Activated CD4-positive, alpha-beta T cell treated with anti-CD3 and anti-CD28 coated beads, Interleukin-2, amount 50 U/mL, for 16 hours (primary cell): ENCODE results near the gene GPRC6A.
"Not testable (repeated sequence)": the region's sequence is repeated elsewhere in the genome, so short reads cannot be mapped to it uniquely, and the experiment has no call there.

Source experiments
- DNase-seq: peaks from one replicate; pipeline ENCODE4 v3.0.0-alpha.2; 2020

GPRC6A gene, protein sequence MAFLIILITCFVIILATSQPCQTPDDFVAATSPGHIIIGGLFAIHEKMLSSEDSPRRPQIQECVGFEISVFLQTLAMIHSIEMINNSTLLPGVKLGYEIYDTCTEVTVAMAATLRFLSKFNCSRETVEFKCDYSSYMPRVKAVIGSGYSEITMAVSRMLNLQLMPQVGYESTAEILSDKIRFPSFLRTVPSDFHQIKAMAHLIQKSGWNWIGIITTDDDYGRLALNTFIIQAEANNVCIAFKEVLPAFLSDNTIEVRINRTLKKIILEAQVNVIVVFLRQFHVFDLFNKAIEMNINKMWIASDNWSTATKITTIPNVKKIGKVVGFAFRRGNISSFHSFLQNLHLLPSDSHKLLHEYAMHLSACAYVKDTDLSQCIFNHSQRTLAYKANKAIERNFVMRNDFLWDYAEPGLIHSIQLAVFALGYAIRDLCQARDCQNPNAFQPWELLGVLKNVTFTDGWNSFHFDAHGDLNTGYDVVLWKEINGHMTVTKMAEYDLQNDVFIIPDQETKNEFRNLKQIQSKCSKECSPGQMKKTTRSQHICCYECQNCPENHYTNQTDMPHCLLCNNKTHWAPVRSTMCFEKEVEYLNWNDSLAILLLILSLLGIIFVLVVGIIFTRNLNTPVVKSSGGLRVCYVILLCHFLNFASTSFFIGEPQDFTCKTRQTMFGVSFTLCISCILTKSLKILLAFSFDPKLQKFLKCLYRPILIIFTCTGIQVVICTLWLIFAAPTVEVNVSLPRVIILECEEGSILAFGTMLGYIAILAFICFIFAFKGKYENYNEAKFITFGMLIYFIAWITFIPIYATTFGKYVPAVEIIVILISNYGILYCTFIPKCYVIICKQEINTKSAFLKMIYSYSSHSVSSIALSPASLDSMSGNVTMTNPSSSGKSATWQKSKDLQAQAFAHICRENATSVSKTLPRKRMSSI

DNA sequence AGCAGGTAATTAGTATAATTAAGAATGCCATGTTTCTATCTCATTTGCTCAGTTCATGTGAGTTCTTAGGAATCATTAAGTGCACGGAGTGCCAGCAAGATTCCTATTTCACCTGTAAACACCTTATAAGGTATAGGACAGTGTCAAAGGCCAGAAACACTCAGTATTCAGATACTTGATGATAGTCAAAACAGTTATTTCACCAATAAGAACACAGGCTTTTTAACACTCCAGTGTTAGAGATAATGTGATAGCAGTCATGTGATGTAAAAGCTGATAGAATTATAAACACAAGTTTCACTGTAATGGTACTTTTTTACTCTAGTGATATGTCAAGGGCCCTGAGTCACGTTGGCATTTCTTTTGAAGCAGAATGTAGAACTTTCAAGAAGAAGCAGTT lies at the start of gene GPRC6A:
Gene GPRC6A, minus strand, starts transcription at position 101 of the 400 bp plus-strand sequence. Its CDS starts 70 bp downstream, at position 31.
- no peak for DNase-seq

DNA sequence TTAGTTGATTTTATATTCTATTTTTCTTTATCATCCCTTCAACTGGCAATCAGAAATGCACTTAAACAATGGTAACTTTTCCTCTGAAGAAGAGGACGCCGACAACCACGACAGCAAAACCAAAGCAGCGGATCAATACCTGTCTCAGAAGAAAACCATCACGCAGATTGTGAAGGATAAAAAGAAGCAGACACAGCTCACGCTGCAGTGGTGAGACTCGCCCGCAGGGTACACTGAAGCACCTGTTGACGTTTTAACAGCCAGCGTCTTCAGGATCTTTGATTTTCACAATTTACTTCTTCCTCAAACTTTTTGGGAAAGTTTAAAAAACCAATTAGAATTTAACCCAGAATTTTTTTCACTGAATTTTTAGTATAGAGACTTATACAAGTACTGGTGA lies 48.9 kb upstream of the GPRC6A start:
- no peak for DNase-seq

DNA sequence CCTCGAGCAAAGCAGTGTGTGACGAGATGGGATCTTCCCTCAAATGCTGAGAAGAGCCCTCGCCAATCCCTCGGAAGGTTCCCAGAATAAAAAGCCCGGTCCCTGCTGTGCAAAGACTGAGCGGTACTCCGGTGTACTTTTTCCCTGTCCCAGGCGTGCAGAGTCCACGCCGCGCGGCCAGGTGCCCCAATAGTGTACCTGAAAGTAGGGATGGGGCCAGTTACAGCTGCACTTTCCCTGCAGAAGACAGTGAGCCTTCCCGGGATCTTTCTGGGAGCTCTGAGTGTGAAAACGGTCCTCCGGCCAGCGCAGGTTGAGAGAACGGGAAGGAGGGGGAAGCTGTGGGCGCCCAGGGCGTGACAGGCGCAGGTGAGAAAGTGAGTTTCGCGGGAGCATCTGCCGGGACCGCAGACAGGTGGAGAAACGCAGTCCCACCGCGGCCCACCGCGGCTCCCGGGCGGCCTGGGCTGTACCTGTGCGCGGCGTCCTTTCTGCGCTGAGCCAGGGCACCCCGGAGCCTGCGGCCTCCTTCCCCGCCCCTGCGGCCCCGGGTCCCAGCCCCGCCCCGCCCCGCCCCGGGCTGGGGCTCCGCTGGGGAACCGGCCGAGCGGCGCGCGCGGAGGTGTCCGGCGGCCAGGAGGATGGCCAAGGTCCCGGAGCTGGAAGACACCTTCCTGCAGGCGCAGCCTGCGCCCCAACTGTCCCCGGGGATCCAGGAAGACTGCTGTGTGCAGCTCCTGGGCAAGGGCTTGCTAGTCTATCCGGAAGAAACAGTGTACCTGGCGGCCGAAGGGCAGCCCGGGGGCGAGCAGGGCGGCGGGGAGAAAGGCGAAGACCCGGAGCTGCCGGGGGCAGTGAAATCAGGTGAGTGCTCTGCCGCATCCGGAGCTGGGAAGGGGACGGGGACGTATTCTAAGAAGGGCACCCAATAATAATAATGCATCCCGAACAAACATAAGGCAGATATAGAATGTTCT lies 48.0 kb upstream of the GPRC6A start, which contains the start of gene RFX6:
Gene RFX6, plus strand, starts transcription at position 608 of the 977 bp plus-strand sequence. Its CDS starts 34 bp downstream, at position 642.
- DNase-seq: no peak

DNA sequence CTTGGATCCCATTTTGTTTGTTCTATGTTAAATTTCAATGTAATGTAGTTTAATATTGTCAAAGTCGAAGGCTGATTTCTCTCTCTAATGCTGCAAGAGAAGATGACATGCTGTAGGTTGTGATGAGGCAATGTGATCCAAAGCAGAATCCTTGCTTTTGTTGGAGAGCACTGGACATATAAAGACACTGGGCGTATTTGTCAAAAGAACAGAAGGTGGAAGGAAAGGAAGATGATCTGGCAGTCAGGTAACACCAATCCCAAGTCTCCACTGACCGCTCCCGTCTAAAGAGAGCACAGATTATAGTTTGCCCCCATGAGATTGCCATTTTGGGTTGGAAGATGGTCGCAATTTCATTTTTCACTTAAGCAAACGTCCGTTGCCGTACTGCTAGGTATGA lies 47.2 kb upstream of the GPRC6A start:
- no peak for DNase-seq

DNA sequence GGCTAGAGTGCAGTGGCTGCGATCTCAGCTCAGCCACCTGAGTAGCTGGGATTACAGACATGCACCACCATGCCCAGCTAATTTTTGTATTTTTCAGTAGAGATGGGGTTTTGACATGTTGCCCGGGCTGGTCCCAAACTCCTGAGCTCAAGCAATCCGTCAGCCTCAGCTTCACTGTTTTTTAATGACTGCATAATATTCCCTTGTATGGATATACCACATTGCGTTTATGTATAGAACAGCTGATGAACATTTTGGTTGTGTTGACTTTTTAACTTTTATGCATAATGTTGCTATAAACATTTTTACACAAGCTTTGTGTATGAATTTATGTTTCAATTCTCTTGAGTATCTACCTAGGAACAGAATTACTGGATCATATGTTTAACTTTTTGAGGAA lies 43.9 kb upstream of the GPRC6A start:
- no peak for DNase-seq

DNA sequence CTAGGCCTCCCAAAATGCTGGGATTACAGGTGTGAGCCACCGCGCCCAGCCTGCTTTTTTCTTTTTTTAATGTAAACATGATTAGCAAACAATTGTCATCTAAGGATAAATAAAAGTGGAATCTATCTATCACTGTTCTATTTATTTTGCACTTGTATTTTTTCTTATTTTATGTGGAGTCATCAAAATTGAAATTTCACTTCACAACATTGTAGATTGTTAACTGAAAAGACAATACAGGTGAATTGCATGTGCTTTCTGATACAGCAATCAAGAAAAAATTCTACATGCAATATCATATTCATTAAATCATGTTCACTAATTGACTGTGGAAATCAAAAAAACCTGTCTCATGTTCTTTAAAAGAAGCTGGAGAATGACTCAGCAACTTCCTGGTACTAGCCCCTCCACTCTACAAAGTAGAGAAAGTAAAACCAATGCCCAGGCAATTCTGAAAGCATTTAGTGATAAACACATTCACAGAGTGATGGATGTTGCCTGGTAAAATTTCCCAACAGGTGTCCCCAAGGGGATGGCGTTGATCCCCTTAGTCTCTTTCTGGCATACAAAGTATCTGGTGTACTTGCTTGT lies 37.5 kb upstream of the GPRC6A start:
- DNase-seq: peak; percentile 32

DNA sequence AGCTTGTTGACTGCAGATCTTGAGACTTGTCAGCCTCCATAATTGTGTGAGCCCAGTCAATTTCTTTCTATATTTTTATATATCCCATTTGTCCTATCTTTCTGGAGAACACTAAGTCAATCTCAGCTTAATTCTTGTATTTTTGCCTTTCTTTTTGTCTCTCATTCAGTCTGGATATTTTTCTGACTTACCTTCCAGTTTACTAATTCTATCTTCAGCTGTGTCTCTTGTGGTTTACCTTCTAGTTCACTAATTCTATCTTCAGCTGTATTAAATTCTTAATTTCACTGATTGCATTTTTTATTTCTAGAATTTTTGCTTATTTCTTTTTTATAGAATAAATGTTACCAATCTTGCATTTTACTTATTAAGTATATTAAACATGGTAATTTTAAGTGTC lies 30.4 kb upstream of the GPRC6A start:
- DNase-seq: no peak

DNA sequence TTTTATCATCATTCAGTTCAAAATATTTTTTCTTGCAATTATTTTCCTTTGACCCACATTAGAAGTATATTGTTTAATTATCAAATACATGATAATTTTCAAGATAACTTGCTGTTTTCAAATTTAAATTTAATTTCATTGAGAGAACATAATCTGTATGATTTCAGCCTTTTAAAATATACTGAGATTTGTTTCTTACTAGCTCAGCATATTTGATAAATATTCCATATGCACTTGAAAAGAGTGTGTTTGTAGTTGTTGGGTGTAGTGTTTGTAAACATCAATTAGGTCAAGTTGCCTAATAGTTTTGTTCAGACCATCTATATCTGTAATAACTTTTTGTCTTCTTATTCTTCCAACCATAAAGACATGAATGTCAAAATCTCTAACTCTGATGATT lies 29.2 kb upstream of the GPRC6A start:
- DNase-seq: no peak

DNA sequence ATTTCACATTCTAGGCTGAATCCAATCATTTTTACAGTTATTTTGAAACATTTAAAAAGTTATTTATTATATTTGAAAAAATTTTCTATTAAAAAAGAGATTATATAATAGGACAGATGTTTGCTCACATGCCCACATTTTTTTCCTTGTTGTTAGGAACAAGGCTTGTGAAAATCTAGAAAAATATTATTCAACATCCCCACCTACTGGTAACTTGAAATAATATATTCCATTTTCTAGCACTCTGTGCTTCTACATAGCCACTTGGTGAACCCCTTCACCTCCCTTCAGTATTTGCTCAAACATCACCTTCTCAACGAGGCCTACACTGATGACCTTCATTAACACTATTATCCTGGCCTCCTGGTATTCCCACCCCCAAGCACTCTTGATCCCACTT lies 18.3 kb upstream of the GPRC6A start:
- peak; percentile 21 for DNase-seq

DNA sequence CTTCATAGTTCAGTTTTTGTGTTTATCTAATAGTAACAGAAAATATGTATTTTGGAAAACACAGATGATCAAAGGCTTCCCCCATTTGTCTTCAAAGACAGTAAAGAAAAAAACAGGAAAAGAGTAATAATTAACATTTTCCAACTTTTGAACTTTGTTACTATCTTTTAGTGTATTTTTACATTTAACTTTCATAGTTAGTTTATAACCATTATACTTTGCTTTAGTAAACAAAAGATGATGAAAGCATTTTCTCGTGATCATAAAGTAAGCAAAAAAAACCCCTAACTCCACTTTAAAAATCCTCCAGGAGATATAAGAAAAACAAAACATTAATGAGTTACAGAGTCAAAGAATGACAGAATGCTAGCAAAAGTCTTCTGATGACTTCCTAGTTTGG lies 13.6 kb upstream of the GPRC6A start:
- no peak for DNase-seq

DNA sequence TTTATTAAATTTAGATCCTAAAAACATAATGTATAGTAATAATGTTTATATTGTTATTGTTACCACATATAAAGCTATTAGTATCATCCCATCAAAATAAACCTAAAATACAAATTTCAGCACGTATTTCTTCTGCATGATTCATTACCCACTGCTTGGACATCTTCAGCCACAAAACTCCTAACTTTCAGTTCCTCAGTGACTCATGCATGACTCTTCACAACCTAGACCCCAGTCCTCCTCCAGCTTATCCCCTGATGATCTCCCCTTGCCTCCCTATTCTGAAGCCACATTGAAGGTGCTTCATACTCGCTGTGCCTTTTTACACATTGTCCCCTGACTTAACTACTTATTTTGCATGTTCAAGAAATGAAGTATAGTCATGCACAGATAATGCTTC lies 11.2 kb upstream of the GPRC6A start:
- DNase-seq: no peak

DNA sequence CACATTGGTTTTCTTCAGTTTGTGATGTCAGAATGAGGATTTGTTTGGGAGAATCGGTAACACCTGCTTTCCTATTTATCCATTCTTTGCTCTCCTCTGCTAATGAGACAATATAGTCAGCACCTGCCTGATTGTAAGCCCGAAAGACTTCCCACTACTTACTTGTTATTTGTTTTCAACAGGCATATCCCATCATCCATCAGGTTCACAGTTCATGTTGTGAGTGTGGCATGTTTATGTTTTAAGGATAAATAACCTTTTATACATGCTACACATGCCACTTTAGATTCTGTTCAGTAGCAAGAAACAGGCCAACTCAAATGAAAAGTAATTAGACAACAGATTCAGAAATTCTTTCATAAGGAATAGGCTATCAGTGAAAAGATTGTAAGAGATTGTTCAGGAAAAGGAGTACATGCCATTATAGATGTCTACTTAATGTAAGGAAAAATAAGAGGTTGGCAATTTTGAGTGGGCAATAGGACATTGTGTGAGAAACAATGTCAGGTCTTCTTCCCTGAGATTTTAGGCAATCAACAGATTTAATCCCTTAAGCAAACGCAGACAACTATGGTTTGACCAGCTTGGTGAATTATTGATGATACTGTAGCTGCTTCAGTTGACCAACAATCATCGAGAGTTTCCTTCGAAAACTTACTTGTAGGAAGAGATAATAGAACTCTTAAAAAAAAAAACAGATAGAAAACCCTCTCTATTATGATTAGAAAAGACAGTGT lies 7.9 kb upstream of the GPRC6A start:
- DNase-seq: no peak

DNA sequence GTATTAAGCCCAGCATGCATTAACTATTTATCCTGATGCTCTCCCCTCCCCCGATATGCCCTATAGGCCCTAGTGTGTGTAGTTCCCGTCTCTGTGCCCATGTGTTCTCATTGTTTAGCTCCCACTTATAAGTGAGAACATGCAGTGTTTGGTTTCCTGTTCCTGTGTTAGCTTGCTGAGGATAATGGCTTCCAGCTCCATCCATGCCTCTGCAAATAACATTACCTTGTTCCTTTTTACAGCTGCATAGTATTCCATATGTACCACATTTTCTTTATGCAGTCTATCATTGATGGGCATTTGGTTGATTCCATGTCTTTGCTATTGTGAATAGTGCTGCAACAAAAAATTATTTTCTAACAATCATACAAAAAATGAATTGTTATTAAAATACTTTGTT lies 5.6 kb upstream of the GPRC6A start:
- not testable (repeated sequence) for DNase-seq

DNA sequence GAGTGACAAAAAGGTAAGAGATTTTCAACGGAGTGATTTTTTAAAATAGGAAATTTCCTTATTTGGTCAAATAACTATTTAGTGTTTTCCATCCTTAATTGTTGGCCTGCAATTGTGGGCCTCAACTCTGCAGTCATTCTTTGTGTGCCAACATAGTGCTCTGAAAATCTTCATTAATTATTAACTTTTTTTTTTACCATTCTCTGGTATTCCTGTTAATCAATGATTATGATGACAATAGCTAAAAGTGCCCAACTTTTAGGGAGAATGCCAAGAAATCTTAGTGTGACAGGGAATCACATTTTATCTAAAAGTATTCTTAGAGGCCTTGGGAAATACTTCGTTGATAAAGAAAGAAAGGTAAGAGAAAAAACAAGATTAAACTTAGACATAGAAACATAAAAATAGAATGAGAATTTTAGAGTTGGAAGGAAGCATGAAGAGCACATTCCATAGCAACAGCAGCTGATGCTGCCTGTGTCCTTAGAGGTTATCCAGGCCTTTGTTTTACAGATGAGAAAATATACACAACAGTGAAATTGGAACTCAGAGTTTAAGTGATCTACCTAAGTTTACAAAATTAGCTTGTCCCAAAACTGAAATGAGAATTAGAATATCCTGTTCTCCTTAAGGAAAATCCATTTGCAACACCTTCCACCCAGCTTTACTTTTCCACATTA lies 1.2 kb downstream of the GPRC6A start:
- DNase-seq: no peak

DNA sequence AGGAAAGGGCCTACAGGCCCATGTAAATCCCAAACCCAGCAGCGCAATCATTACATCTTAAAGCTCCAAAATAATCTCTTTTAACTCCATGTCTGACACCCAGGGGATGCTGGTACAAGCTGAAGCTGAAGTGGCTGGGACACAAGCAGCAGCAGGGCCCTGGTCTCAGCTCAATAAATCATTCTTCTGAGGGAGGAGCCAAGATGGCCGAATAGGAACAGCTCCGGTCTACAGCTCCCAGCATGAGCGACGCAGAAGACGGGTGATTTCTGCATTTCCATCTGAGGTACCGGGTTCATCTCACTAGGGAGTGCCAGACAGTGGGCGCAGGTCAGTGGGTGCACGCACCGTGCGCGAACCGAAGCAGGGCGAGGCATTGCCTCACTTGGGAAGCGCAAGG lies 12.5 kb downstream of the GPRC6A start:
- DNase-seq: not testable (repeated sequence)

DNA sequence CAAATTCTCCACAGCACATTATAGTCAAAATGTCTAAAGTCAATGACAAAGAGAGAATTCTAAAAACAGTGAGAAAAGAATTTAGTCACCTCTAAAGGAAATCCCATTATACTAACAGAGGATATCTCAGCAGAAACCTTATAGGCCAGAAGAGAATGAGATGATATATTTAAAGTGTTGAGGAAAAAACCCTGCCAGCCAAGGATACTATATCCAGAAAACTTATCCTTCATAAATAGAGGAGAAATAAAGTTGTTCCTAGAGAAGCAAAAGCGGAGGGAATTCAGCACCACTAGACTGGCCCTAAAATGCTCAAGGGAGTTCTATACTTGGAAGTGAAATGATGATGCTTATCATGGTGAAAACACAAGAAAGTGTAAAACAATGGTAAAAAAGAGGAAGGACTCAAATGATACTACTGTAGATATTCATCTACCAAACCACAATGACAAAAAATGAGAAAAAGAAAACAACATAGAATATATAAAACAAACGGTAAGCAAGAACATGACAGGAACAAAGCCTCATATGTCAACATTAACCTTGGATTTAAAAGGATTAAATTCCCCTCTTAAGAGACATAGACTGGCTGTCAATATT lies 16.7 kb downstream of the GPRC6A start:
- no peak for DNase-seq

DNA sequence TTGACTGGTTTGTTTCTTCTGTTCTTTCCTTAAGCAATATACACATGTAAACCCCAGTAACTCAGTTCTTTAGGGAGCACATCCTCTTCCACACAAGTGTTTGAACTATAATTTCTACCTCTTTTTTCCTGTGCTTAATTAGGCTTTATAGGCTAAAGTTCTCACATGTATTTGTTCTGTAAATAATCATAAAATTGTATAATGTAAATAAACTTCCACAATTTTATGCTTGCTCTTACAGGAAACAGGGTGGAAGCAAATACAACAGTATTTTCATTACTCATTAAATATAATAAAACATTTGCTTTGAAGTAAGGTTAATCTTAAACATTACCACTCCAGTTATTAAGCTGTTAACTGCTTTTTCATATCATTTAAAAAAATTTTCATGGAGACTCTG lies 26.9 kb downstream of the GPRC6A start:
- no peak for DNase-seq

DNA sequence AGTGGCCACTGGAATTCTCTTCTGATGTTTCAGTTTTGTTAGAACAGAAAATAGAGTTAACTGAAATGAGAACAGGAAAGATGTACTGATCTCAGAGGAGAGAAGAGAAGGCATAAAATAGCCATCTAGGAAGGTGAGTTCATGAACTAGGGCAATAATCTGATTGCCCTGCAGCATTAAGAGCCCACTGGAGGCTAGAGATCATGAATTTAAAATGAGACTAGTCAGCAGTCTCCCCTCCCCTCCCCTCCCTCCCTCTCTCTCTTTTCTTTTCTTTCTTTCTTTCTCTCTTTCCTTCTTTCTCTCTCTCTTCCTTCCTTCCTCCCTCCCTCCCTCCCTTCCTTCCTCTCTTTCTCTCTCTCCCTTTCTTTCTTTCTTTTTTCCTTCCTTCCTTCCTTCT lies 28.9 kb downstream of the GPRC6A start:
- no peak for DNase-seq

DNA sequence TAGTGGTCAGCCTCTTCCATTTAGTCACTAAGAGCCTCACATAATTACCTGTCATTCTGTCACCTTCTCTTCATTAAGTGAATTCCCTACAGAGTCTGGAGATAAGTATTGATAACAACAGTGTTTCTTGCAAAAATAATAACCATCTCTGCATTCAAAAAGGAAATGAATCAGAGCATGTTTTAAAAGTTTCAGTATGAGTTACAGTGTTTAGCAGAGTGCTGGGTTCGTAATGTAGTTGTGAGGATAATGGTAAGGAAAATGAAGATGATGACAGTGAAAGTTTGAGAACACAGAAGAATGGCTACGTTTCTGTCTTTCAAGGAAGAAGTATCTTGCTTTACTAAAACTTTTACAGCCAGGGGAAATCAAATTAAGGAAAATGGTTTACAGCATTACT lies 31.3 kb downstream of the GPRC6A start:
- DNase-seq: peak; percentile 30

DNA sequence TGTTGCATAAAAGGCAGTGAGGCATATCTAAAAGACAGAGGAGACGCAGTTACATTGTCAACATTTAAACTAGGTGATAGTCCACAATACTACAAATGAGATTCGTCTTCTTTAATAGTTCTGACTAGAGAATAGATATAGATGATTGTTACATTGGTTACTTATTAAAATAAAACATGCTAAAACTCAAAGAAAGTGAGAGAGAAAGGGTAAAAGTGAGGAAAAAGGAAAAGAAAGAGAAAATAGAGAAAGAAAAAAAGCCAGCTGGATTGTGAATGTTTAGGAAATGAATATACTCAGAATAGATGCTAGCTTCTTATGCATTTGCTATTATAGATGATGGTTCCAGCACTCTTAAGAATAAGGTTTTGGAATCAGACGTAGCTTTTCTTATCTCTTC lies 35.7 kb downstream of the GPRC6A start:
- DNase-seq: no peak
